ENCODE measurements around the gene DGCR2.
"Not testable (repeated sequence)": the region's sequence is repeated elsewhere in the genome, so short reads cannot be mapped to it uniquely, and the experiment has no call there.

The DGCR2 gene

DNA sequence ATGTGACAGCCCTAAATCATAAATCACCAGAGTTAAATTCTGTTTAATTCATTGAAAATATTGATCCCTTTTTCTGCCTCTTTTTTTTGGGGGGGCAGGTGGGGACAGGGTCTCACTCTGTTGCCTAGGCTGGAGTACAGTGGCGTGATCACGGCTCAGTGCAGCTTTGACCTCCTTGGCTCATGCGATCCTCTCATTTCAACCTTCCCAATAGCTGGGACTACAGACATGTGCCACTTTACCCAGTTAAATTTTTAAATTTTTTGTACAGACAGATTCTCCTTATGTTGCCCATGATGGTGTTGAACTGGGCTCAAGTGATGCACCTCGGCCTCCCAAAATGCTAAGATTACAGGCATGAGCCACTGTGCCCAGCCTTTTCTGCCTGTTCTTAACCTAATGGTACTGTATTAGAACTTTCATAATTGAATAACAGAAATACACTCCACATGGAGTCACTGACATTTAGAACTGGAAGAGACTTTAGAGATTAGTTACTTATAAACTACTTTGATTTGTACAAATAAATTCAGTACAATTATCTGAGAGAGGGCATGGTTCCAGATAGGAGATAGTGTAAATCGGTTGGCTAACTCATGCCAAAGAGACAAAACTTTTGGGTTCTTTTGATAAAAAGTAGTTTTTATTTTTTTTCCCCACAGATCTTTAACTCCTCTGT is 109.8 kb downstream of the DGCR2 start:
- Histone ChIP-seq H4K20me1 (no peaks in the 10 kb centered on the region), H3K27me3 (no peaks in the 10 kb centered on the region), H3K27ac (no peak overlapping the region), H3K36me3 (no peaks in the 10 kb centered on the region), H3K4me3 (no peak overlapping the region), H3K4me2 (no peak overlapping the region), H3K4me1 (no peaks in the 10 kb centered on the region), H3K9me3 (replicated peaks in 1 of 11) (no peaks in the 10 kb centered on the region), H3K9ac (no peak overlapping the region)
- TF ChIP-seq Cebpa-rat (IDR thresholded peaks at IDR 0.05), result no peak

DNA sequence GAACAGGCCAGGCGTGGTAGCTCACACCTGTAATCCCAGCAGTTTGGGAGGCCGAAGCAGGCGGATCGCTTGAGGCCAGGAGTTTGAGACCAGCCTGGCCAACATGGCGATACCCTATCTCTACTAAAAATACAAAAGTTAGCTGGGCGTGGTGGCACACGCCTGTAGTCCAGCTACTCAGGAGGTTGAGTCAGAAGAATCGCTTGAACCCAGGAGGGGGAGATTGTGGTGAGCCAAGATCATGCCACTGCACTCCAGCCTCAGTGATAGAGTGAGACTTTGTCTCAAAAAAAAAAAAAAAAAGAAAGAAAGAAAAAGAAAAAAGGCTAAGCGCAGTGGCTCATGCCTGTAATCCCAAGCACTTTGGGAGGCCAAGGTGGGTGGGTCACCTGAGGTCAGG is 110.6 kb downstream of the DGCR2 start:
- H3K27me3 ChIP-seq; H3K27ac ChIP-seq; H3K36me3 ChIP-seq; H3K4me2 ChIP-seq; H3K9me3 ChIP-seq (replicated peaks in 1 of 11); H3K4me1 ChIP-seq; H3K4me3 ChIP-seq; H3K9ac ChIP-seq; H4K20me1 ChIP-seq: not testable (repeated sequence)

DNA sequence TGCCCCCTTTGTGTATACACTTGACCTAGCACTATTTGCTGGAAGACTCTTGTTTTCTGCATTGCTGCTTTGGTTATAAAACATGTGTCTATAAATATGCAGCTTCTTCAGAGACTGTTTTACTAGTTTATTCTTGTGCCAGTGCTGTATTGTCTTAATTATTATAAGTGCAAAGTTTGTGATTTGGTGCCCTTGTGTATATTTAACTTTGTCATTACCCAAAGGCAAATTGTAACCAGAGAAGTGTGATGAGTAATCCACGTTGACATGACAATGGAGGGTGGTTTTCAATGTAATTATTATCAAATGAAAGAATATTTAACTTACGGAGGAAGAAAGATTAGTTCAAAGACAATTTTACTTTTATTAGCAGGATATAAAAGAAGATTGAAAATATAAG is 111.1 kb downstream of the DGCR2 start:
- no peak for TF ChIP-seq Cebpa-rat (IDR thresholded peaks at IDR 0.05)
- Histone ChIP-seq H3K9me3 (replicated peaks in 1 of 11) (no peaks in the 10 kb centered on the region), H3K27me3 (no peaks in the 10 kb centered on the region), H3K36me3 (no peaks in the 10 kb centered on the region), H3K9ac (no peak overlapping the region), H3K27ac (no peak overlapping the region), H3K4me1 (no peaks in the 10 kb centered on the region), H3K4me2 (no peak overlapping the region), H3K4me3 (no peak overlapping the region), H4K20me1 (no peaks in the 10 kb centered on the region)

DNA sequence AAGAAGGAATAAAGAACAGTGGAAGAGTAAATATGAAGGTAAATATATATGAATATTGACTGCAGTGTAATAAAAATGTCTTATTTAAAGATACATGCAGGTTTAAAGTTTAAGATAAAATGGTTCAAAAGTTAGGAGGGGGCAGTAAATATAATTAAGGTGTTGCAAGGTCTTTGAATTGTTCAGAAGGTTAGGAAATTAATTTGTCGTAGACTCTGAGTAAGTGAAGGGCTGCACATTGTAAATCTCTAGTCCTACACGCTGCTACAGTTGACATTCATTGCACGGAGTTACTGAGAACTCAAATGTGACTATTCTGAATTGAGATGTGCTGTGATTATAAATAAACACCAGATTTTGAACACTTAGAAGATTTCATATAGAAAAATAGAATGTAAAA is 116.3 kb downstream of the DGCR2 start:
- peaks cover 0 to 13% (median 8%) of the 10 kb centered on the region in 11 experiments; a peak in 7 of 22 replicates for H3K9me3 ChIP-seq (replicated peaks in 1 of 11)
- no peak overlapping the region for H3K27ac ChIP-seq
- no peak overlapping the region for H3K4me3 ChIP-seq
- no peaks in the 10 kb centered on the region; a peak in 1 of 20 replicates for H3K4me1 ChIP-seq
- no peak overlapping the region for H3K4me2 ChIP-seq
- no peak overlapping the region for H3K9ac ChIP-seq
- H3K27me3 ChIP-seq, result no peaks in the 10 kb centered on the region
- no peaks in the 10 kb centered on the region for H3K36me3 ChIP-seq
- H4K20me1 ChIP-seq, result no peaks in the 10 kb centered on the region
- TF ChIP-seq Cebpa-rat (IDR thresholded peaks at IDR 0.05), result no peak

DNA sequence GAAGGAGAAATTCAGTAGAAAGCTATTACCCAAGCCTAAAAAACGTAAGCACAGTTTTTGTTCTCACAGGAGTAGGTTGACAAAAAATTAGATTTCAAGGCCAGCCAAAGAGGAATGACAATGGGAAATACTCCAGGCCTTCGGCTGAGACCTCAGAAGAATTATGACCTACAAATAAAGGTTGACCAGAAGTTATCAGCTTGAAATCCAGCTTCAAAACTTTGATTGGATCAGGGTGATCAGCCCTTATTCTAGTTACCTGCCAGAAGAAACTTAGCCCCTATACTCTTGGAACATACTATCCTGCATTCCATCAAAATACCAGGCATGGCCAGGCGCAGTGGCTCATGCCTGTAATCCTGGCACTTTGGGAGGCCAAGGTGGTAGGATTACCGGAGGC is 117.7 kb downstream of the DGCR2 start:
- Histone ChIP-seq H4K20me1 (no peaks in the 10 kb centered on the region), H3K9me3 (replicated peaks in 1 of 11) (peaks cover 0 to 13% (median 8%) of the 10 kb centered on the region in 11 experiments; a peak in 7 of 22 replicates), H3K4me3 (no peak overlapping the region), H3K27ac (no peak overlapping the region), H3K9ac (no peak overlapping the region), H3K27me3 (no peaks in the 10 kb centered on the region), H3K4me1 (no peaks in the 10 kb centered on the region; a peak in 1 of 20 replicates), H3K36me3 (no peaks in the 10 kb centered on the region), H3K4me2 (no peak overlapping the region)
- TF ChIP-seq Cebpa-rat (IDR thresholded peaks at IDR 0.05), result no peak

DNA sequence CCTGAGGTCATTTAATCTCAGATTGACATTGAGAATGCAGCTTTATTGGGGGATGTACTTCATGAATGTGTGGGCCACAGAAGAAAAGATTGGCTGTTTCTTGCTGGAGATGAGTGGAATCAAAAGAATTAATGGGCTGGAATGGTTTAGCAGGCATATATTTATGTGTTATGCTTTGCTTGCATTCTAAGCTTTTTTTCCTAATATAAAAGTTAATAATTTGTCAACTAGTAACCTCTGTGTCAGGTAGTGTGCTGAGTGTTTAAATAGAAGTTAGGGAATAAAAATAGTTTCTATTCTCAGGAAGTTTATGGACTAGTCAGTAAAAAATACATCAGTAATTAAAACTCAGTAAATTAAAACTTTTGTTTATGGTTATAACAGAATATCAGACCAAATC is 118.7 kb downstream of the DGCR2 start:
- H3K4me1 ChIP-seq, result no peaks in the 10 kb centered on the region; a peak in 1 of 20 replicates
- no peak overlapping the region for H3K27ac ChIP-seq
- no peak overlapping the region for H3K4me2 ChIP-seq
- no peak for TF ChIP-seq Cebpa-rat (IDR thresholded peaks at IDR 0.05)
- no peaks in the 10 kb centered on the region for H4K20me1 ChIP-seq
- H3K9ac ChIP-seq, result no peak overlapping the region
- H3K4me3 ChIP-seq, result no peak overlapping the region
- H3K9me3 ChIP-seq (replicated peaks in 1 of 11), result peaks cover 0 to 13% (median 8%) of the 10 kb centered on the region in 11 experiments; a peak in 7 of 22 replicates
- no peaks in the 10 kb centered on the region for H3K36me3 ChIP-seq
- H3K27me3 ChIP-seq, result no peaks in the 10 kb centered on the region

DNA sequence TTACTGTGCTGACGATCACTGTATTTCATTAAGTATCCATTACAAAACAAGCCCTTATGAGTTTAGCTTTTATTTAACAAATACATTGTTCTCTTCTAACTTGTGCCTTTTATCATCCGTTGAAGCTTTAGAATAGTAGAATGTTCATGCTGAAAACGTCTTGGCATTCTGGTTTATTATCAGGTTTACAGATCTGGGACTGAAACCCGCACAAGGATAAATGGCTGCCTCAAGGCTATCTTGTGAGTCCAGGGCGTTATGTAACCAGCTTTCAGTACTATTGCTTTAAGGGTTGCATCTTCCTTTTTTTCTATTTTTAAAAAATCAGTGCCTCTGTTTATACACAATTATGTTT is 119.6 kb downstream of the DGCR2 start:
- no peak for TF ChIP-seq Cebpa-rat (IDR thresholded peaks at IDR 0.05)
- no peaks in the 10 kb centered on the region for H3K27me3 ChIP-seq
- H3K4me2 ChIP-seq, result no peak overlapping the region
- H3K9ac ChIP-seq, result no peak overlapping the region
- no peak overlapping the region for H3K4me3 ChIP-seq
- no peaks in the 10 kb centered on the region; a peak in 1 of 20 replicates for H3K4me1 ChIP-seq
- no peaks in the 10 kb centered on the region for H4K20me1 ChIP-seq
- H3K27ac ChIP-seq, result no peak overlapping the region
- no peaks in the 10 kb centered on the region for H3K36me3 ChIP-seq
- H3K9me3 ChIP-seq (replicated peaks in 1 of 11), result peaks cover 0 to 13% (median 8%) of the 10 kb centered on the region in 11 experiments; a peak in 7 of 22 replicates

DNA sequence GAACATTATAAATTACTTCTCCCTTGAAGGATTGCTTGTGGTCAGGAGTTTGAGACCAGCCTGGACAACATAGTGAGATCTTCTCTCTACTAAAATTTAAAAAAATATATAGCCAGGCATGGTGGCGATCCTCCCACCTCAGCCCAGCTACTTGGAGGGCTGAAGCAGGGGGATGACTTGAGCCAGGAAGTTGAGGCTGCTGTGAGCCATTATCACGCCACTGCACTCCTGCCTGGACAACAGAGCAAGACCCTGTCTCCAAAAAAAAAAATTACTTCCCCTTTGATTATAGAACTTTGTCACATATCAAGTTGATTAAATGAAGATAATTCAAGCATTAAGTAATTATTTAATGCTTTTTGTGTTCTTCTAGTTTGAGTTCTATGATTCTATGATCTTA is 121.0 kb downstream of the DGCR2 start:
- no peaks in the 10 kb centered on the region for H3K27me3 ChIP-seq
- no peak for TF ChIP-seq Cebpa-rat (IDR thresholded peaks at IDR 0.05)
- H3K4me3 ChIP-seq, result no peak overlapping the region
- H3K27ac ChIP-seq, result no peak overlapping the region
- peaks cover 0 to 13% (median 8%) of the 10 kb centered on the region in 11 experiments; a peak in 7 of 22 replicates for H3K9me3 ChIP-seq (replicated peaks in 1 of 11)
- H4K20me1 ChIP-seq, result no peaks in the 10 kb centered on the region
- H3K9ac ChIP-seq, result no peak overlapping the region
- no peaks in the 10 kb centered on the region; a peak in 2 of 20 replicates for H3K4me1 ChIP-seq
- no peak overlapping the region for H3K4me2 ChIP-seq
- no peaks in the 10 kb centered on the region for H3K36me3 ChIP-seq

DNA sequence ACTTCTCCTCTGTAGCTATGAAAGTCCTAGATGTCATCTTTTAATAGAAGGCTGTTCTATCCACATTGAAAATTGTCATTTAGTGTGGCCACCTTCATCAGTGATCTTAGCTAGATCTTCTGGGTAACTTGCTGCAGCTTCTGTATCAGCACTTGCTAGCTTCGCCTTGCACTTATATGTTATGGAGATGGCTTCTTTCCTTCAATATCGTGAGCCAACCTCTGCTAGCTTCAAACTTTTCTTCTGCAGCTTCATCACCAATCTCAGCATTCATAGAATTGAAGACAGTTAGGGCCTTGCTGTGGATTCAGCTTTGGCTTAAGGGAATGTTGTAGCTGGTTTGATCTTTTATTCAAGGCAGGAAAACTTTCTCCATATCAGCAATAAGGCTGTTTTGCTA is 122.1 kb downstream of the DGCR2 start:
- H4K20me1 ChIP-seq, H3K4me1 ChIP-seq, H3K4me3 ChIP-seq, H3K36me3 ChIP-seq, H3K4me2 ChIP-seq, H3K9ac ChIP-seq, H3K27ac ChIP-seq, H3K27me3 ChIP-seq: not testable (repeated sequence)
- H3K9me3 ChIP-seq (replicated peaks in 1 of 11), result peaks cover 0 to 12% (median 8%) of the 10 kb centered on the region in 11 experiments; a peak in 7 of 22 replicates

DNA sequence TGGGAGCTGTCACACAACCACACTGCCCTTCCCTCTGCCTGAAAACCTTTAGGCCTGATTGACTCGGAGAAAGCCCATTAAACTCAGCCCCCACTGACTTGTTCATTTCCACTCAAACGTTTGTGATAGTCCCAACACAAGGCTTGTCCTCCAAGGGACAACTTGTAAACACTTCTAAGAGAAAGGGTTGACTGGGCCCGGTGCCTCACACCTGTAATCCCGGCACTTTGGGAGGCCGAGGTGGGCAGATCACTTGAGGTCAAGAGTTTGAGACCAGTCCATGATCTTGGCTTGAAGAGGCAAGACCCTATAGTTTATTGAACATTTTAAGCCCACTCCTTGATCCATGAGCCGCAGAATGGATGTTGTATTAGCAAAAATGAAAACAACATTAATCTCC is 122.8 kb downstream of the DGCR2 start:
- no peak overlapping the region for H3K9ac ChIP-seq
- no peaks in the 10 kb centered on the region; a peak in 1 of 22 replicates for H4K20me1 ChIP-seq
- no peaks in the 10 kb centered on the region for H3K36me3 ChIP-seq
- peaks cover 12 to 16% (median 16%) of the 10 kb centered on the region in 10 experiments for H3K4me1 ChIP-seq
- H3K4me3 ChIP-seq, result no peak overlapping the region
- no peak overlapping the region for H3K27ac ChIP-seq
- no peaks in the 10 kb centered on the region for H3K27me3 ChIP-seq
- no peak for TF ChIP-seq Cebpa-rat (IDR thresholded peaks at IDR 0.05)
- no peak overlapping the region for H3K4me2 ChIP-seq
- peaks cover 0 to 5% (median under 1%) of the 10 kb centered on the region in 11 experiments; a peak in 5 of 22 replicates for H3K9me3 ChIP-seq (replicated peaks in 1 of 11)

Measured in BLaER1 treated with 17β-estradiol and CSF1 and Interleukin-3, amounts not matched to agents 10 nM and 100 nM (cell line).